Activated CD4-positive, alpha-beta T cell treated with anti-CD3 and anti-CD28 coated beads, Interleukin-2, amount 50 U/mL, for 4 hours (primary cell): ENCODE results near the gene ZBTB7B.
"Not testable (repeated sequence)": the region's sequence is repeated elsewhere in the genome, so short reads cannot be mapped to it uniquely, and the experiment has no call there.

Experiments
- DNase-seq, 2 experiments: peaks; one replicate each; pipeline ENCODE4 v3.0.0-alpha.2; 2020

The ZBTB7B gene

DNA sequence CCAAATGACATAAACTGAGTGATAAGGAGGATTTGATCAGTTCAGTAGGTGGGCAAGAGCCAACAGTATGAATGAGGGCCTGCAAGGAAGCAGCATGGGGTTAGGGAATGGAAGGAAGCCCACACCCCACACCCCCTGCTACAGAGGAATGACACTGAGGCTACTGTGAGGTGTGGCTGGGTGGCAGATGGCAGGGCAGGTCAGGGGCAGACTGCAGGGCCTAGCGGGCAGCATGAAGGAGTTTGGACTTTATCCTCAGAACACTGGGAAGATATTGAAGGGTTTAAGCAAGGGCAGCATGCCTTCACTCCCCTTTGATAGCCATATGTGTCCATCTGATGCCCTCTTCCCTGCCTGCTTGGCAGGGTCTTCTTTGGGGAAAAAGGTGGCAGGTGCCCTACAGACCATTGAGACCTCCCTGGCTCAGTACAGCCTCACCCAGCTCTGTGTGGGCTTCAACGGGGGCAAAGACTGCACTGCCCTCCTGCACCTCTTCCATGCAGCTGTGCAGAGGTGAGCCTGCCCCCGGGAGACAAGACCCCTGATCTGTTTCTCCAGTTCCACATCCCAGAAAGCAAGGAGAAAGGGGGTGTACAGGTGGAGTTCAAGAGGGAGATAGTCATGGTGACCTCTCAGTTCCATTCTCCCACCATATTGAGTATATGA lies 13.3 kb upstream of the ZBTB7B start:
- no peak for DNase-seq

DNA sequence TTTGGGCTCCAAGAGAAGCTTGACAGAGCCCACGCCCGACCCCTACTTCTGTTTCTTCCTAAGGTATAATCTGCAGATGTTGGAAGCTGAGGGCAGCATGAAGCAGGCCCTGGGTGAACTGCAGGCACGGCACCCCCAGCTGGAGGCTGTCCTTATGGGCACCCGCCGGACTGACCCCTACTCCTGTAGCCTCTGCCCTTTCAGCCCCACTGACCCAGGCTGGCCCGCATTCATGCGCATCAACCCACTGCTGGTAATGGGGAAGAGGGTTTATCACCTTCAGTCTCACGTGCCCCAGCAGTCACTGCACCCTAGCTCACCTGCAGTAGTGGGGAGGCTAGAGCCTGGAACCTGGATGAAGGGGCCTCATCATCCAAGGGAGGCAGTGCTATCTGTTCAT lies 12.3 kb upstream of the ZBTB7B start:
- DNase-seq = no peak

- no peak for DNase-seq
Measured at GRCh38 chr1:154992721-154993571, 9.7 kb upstream of the ZBTB7B start.

DNA sequence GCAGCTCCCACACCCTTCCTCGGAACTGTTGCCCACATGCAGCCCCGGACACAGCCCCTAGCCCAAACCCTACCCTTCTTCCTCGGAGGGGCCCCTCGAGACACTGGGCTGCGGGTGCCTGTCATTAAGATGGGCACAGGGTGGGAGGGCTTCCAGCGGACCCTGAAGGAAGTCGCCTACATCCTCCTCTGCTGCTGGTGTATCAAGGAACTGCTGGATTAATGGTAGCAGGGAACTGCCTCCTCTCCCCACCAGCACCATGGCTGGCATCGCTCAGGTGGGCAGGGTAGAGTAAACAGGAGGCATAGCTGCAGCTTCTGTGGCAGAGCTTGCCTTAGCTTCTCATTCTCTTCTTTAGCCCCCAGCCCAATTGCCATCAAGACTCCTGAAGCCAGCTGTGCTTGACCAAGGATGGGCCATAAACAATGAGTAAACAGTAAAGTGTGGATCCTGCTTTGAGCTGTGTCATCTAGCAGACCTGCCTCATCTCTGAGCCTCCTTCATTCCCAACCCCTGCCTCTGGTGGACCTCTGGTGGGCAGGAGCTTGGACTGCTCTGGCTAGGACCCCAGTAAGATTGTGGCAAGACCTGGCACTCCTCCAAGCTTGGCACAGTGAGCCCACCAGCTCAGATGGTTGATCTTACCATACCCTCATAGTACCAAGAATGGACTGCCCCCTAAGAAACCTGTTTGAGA lies 8.9 kb upstream of the ZBTB7B start, which contains the start of gene LENEP:
Gene LENEP, plus strand, starts transcription at position 15 of the 697 bp plus-strand sequence. Its CDS starts 22 bp downstream, at position 37.
- no peak for DNase-seq

DNA sequence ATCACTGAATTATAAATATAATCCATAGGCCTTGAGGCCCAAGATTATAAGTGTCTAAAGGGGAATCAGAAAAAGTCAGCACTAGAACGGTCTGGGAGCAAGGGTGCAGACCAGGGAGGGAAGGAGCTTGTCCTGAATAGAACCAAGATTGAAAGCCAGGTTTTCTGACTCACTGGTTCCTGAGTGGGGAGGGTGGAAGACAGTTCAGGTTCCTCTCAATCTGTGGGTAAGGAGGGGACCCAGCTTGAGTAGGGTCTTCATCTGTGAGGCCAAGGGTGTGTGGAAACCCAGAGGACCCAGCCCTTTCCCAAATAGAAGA lies 8.4 kb upstream of the ZBTB7B start:
- DNase-seq = no peak

GRCh38 chr1:154994591-154994990 lies 8.0 kb upstream of the ZBTB7B start:
- DNase-seq = no peak

- DNase-seq = not testable (repeated sequence)
Measured at GRCh38 chr1:154995301-154995983, 7.2 kb upstream of the ZBTB7B start.

DNA sequence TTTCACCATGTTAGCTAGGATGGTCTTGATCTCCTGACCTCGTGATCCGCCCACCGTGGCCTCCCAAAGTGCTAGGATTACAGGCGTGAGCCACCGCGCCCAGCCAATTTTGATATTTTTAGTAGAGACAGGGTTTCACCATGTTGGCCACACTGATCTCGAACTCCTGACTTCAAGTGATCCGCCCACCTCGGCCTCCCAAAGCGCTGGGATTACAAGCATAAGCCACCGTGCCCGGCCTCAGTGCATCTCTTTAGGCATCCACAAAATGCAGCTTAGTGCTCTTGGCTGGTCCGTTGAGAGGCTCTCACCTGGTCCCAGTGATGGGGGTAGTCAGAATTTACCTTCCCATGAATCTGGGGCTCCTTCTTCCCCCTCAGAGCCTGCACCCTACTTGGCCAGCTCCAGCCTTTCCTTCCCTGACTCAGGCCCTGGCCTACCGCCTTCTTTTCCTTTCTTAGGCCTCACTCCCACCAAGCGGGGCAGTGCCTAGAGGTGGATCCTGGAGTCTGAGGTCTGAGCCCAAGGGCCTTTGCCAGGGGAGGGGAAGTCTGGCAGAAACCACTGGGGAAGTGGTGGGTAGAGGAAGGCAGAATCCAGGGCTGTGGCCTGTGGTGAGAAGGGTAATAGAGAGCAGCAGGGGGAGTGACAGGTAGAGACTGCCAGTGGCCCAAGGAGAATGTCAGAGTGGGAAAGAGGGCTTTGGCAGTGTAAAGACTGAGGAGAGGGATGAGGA lies 5.5 kb upstream of the ZBTB7B start:
- DNase-seq = no peak

DNA sequence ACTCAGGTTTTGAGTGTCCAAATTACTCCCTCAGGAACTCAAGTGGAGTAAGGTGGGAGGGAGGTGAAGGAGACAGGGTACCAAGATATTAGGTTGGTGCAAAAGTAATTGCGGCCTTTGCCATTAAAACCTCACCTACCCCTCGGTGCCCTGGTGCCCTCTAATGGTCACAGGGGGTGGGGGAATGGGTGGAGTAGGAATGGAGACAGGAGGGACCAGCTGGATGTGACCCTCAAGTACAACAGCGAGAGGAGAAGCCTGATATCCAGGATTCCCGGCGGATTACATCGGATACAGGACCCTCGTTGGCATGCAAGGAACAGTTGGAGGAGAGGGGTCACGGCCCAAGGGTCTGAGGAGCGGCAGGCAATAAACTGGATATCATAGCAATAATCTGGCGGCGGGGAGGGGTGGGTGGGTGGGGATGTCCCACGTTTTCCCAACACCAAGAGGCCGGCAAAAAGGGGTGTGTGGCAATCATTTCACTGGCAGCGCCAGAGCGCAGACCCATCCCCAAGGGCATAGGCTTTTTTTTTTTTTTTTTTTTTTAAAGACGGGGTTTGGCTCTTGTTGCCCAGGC lies 4.3 kb upstream of the ZBTB7B start:
- DNase-seq = no peak

- peak; percentile 67 to 69 for DNase-seq
Measured at GRCh38 chr1:154998818-154999570, 3.6 kb upstream of the ZBTB7B start.

DNA sequence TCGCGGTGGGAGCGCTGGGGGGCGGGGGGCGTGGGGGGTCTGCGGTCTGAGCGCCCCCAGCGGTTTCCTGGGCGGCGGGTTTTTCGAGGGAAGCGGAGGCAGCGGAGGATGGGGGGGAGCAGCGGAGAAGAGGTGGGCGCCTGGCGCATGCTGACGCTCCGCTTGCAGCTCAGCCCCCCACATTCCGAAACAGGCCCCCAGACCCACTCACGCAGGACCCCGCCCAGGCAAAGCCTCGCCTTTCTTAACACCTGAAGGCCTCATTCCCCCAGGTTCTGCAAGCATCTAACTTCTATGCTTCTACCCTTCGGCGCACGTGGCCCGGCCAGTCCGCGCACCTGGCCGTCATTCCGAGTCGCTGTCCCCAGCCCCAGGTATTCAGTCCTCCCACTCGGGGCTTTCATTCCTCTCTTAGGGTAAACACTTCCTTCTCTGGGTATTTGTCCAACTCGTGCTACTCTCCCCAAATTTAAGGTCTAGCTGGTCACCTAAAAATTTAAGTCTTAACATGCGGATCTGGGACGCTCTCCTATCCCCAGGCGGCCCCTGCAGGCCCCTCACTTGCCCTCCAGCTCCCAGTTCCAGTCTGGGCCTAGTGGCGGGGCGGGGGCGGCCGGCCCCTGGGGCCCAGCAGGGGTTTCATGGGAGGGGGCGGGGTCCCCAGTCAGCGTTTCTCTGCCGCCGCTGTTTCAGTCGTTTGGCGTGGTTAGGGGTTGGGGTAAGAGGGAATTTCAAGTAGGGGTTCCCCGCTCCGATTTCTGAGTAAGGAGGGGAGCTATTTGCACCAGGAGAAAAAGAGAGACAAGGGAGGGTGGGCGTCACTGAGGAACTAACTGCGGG lies 2.8 kb upstream of the ZBTB7B start:
- DNase-seq = peak in 1 of 2 experiments; percentile 35

DNA sequence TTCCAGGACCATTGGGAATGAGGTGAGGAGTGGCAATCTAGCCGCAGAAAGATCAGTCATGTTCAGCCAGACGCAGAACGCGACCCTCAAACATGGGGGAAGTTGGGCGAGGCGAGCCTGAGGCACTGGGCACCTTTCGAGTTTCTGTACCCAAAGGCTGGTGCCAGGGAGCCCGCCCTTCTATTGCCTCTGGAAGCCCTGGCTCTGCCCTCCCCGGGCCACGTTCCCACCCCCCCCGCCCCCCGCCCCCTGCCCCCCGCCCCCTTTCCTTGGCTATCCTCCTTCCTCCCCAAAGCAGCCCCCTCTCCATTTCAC lies 2.2 kb upstream of the ZBTB7B start:
- no peak for DNase-seq

DNA sequence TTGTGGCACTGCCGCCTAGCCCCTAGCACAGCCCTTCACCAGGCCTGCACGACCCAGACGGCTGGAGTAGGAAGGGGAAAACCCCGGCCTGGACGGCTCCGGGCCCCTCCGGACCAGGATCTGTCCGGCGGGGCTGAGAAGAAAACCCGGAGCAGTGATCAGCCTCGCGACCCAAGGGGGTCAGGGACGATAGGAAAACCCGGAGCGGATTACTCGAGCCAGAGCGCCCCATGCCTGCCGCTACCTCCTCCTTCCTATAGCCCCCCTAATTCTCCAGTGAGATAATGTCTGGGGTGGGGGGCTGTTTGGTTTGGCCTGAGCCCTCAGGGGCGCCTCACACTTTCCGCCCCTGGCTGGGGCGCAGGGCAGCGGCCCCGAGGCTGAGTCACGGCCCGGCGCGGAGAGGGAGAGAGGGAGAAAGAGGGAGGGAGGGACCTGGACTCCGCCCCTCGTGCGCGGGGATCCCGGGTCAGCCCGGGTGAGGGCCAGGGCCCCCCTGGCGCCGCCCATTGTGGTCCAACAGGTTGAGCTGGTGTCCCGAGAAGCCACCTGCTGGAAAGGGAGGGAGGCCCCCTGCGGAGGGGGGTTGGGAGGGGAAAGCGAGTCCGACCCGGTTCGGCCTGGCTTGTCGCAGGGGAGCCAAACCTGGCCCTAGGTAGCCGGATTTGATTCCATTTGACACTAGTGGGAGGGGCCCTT lies 1.7 kb upstream of the ZBTB7B start:
- peak; percentile 61 to 67 for DNase-seq

DNA sequence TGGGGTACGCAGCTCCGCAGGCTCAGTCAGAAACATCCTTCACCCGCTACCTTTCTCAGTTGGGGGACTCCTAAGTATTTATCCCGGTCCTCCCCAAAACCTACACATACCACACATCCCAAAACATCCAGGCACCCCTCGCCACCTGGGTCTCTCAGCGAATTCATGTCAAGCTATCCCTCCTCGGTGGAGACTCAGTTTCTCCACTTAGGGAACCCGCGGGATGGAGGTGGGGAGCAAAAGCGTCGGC lies 1.3 kb upstream of the ZBTB7B start:
- DNase-seq = no peak

DNA sequence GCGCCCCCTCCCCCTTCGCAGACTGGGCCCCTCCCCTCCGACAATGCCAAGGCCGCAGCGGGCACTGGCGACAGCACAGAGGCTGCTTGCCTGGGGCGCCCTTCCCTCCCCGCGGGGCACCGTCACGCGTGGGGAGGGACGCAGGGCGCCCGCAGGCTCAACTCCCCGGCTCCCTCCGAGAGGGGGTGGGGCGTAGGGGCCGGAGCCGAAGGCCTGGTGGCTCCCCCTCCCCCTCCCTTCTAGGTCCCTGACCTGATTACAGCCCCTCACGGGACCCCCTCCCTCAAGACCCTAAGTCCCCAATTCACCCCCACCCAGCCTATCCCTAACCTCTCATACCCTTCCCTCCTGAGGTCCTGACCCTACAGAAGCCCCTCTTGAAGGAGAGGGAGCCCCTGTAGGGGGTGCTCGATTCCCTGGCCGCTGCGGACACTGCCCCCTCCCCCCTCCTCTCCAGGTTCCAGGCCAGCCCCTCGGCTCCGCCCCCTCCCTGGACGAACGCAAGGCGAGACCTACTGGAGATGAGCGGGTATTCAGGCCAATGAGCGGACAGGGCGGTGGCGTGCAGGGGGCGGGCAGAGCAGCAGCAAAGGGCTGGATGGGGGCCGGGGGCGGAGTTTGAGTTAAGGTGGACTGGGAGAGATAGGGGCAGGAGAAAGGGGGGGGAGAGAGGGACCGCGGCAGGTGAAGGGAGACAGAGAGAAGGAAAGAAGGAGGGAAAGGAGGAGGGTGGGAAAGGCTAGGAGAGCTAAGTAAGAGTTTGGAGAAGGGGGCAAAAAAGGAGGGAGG lies 733 bp upstream of the ZBTB7B start:
- DNase-seq = peak; percentile 99

- no peak for DNase-seq
Measured at GRCh38 chr1:155003227-155003765, 694 bp downstream of the ZBTB7B start.

- DNase-seq = no peak
Measured at GRCh38 chr1:155003766-155004351, 1.3 kb downstream of the ZBTB7B start.

GRCh38 chr1:155004352-155005075 lies 1.9 kb downstream of the ZBTB7B start:
- DNase-seq = no peak
